ENCODE measurements around the gene PACRG.

PACRG gene

GRCh38 chr6:163181666-163182180 is 453.9 kb downstream of the PACRG start:
- Histone ChIP-seq H3K27me3 (ENCODE audit: insufficient read depth, insufficient read length) (no peaks in the 10 kb centered on the region), H3K4me3 (ENCODE audit: insufficient read length, low read depth) (no peak overlapping the region)

GRCh38 chr6:163182696-163183095 is 454.9 kb downstream of the PACRG start:
- TF ChIP-seq YY1 (IDR thresholded peaks at IDR 0.05; ENCODE audit: insufficient read depth, insufficient read length) (no peak), SUZ12 (IDR thresholded peaks at IDR 0.05; ENCODE audit: extremely low read depth, insufficient read depth, insufficient read length) (no peak), ZNF274 (IDR thresholded peaks at IDR 0.05; ENCODE audit: low read depth, low read length) (no peak)
- H3K4me3 ChIP-seq (ENCODE audit: insufficient read length, low read depth): no peak overlapping the region
- no peaks in the 10 kb centered on the region for H3K36me3 ChIP-seq (ENCODE audit: insufficient read depth, insufficient read length, low read length)
- DNase-seq (ENCODE audit: low read depth, low spot score): no peak
- H3K9me3 ChIP-seq (ENCODE audit: insufficient read depth, low read length): no peaks in the 10 kb centered on the region
- H3K27me3 ChIP-seq (ENCODE audit: insufficient read depth, insufficient read length): no peaks in the 10 kb centered on the region
- H3K9ac ChIP-seq (ENCODE audit: insufficient read length, low read depth): no peak overlapping the region
- H3K4me1 ChIP-seq (ENCODE audit: insufficient read depth, insufficient read length): no peaks in the 10 kb centered on the region

More at GRCh38 chr6:163181666-163182180, 453.9 kb downstream of the PACRG start:
- Histone ChIP-seq H3K36me3 (ENCODE audit: insufficient read depth, insufficient read length, low read length) (no peaks in the 10 kb centered on the region), H3K9ac (ENCODE audit: insufficient read length, low read depth) (no peak overlapping the region), H3K9me3 (ENCODE audit: insufficient read depth, low read length) (no peaks in the 10 kb centered on the region), H3K4me1 (ENCODE audit: insufficient read depth, insufficient read length) (no peaks in the 10 kb centered on the region)
- DNase-seq (ENCODE audit: low read depth, low spot score): no peak
- TF ChIP-seq ZNF274 (IDR thresholded peaks at IDR 0.05; ENCODE audit: low read depth, low read length) (no peak), YY1 (IDR thresholded peaks at IDR 0.05; ENCODE audit: insufficient read depth, insufficient read length) (no peak), SUZ12 (IDR thresholded peaks at IDR 0.05; ENCODE audit: extremely low read depth, insufficient read depth, insufficient read length) (no peak)

- DNase-seq (ENCODE audit: low read depth, low spot score): no peak
- Histone ChIP-seq H3K36me3 (ENCODE audit: insufficient read depth, insufficient read length, low read length) (no peaks in the 10 kb centered on the region), H3K9me3 (ENCODE audit: insufficient read depth, low read length) (no peaks in the 10 kb centered on the region), H3K4me3 (ENCODE audit: insufficient read length, low read depth) (no peak overlapping the region), H3K9ac (ENCODE audit: insufficient read length, low read depth) (no peak overlapping the region), H3K4me1 (ENCODE audit: insufficient read depth, insufficient read length) (no peaks in the 10 kb centered on the region), H3K27me3 (ENCODE audit: insufficient read depth, insufficient read length) (no peaks in the 10 kb centered on the region)
- no peak for TF ChIP-seq ZNF274 (IDR thresholded peaks at IDR 0.05; ENCODE audit: low read depth, low read length)
- TF ChIP-seq YY1 (IDR thresholded peaks at IDR 0.05; ENCODE audit: insufficient read depth, insufficient read length): no peak
- TF ChIP-seq SUZ12 (IDR thresholded peaks at IDR 0.05; ENCODE audit: extremely low read depth, insufficient read depth, insufficient read length): no peak
Observed at GRCh38 chr6:163183806-163184205, 456.0 kb downstream of the PACRG start.

GRCh38 chr6:163185744-163186143 is 458.0 kb downstream of the PACRG start:
- Histone ChIP-seq H3K4me1 (ENCODE audit: insufficient read depth, insufficient read length) (no peaks in the 10 kb centered on the region), H3K36me3 (ENCODE audit: insufficient read depth, insufficient read length, low read length) (no peaks in the 10 kb centered on the region), H3K9me3 (ENCODE audit: insufficient read depth, low read length) (no peaks in the 10 kb centered on the region), H3K4me3 (ENCODE audit: insufficient read length, low read depth) (no peak overlapping the region), H3K9ac (ENCODE audit: insufficient read length, low read depth) (no peak overlapping the region), H3K27me3 (ENCODE audit: insufficient read depth, insufficient read length) (no peaks in the 10 kb centered on the region)
- no peak for DNase-seq (ENCODE audit: low read depth, low spot score)
- no peak for TF ChIP-seq YY1 (IDR thresholded peaks at IDR 0.05; ENCODE audit: insufficient read depth, insufficient read length)
- no peak for TF ChIP-seq SUZ12 (IDR thresholded peaks at IDR 0.05; ENCODE audit: extremely low read depth, insufficient read depth, insufficient read length)
- no peak for TF ChIP-seq ZNF274 (IDR thresholded peaks at IDR 0.05; ENCODE audit: low read depth, low read length)

GRCh38 chr6:163186527-163186926 is 458.8 kb downstream of the PACRG start:
- no peak for DNase-seq (ENCODE audit: low read depth, low spot score)
- H3K9ac ChIP-seq (ENCODE audit: insufficient read length, low read depth): no peak overlapping the region
- no peaks in the 10 kb centered on the region for H3K4me1 ChIP-seq (ENCODE audit: insufficient read depth, insufficient read length)
- H3K27me3 ChIP-seq (ENCODE audit: insufficient read depth, insufficient read length): no peaks in the 10 kb centered on the region
- no peak overlapping the region for H3K4me3 ChIP-seq (ENCODE audit: insufficient read length, low read depth)
- no peaks in the 10 kb centered on the region for H3K36me3 ChIP-seq (ENCODE audit: insufficient read depth, insufficient read length, low read length)
- TF ChIP-seq SUZ12 (IDR thresholded peaks at IDR 0.05; ENCODE audit: extremely low read depth, insufficient read depth, insufficient read length) (no peak), ZNF274 (IDR thresholded peaks at IDR 0.05; ENCODE audit: low read depth, low read length) (no peak), YY1 (IDR thresholded peaks at IDR 0.05; ENCODE audit: insufficient read depth, insufficient read length) (no peak)
- H3K9me3 ChIP-seq (ENCODE audit: insufficient read depth, low read length): no peaks in the 10 kb centered on the region

GRCh38 chr6:163187201-163187600 is 459.4 kb downstream of the PACRG start:
- H3K36me3 ChIP-seq (ENCODE audit: insufficient read depth, insufficient read length, low read length): no peaks in the 10 kb centered on the region
- H3K9me3 ChIP-seq (ENCODE audit: insufficient read depth, low read length): no peaks in the 10 kb centered on the region

GRCh38 chr6:163187606-163188005 is 459.8 kb downstream of the PACRG start:
- H3K36me3 ChIP-seq (ENCODE audit: insufficient read depth, insufficient read length, low read length): no peaks in the 10 kb centered on the region
- no peak for DNase-seq (ENCODE audit: low read depth, low spot score)
- no peaks in the 10 kb centered on the region for H3K4me1 ChIP-seq (ENCODE audit: insufficient read depth, insufficient read length)
- TF ChIP-seq SUZ12 (IDR thresholded peaks at IDR 0.05; ENCODE audit: extremely low read depth, insufficient read depth, insufficient read length): no peak
- no peak for TF ChIP-seq ZNF274 (IDR thresholded peaks at IDR 0.05; ENCODE audit: low read depth, low read length)
- no peak for TF ChIP-seq YY1 (IDR thresholded peaks at IDR 0.05; ENCODE audit: insufficient read depth, insufficient read length)
- H3K9me3 ChIP-seq (ENCODE audit: insufficient read depth, low read length): no peaks in the 10 kb centered on the region
- H3K9ac ChIP-seq (ENCODE audit: insufficient read length, low read depth): no peak overlapping the region
- H3K4me3 ChIP-seq (ENCODE audit: insufficient read length, low read depth): no peak overlapping the region
- H3K27me3 ChIP-seq (ENCODE audit: insufficient read depth, insufficient read length): no peaks in the 10 kb centered on the region

More at GRCh38 chr6:163187201-163187600, 459.4 kb downstream of the PACRG start:
- TF ChIP-seq ZNF274 (IDR thresholded peaks at IDR 0.05; ENCODE audit: low read depth, low read length) (no peak), SUZ12 (IDR thresholded peaks at IDR 0.05; ENCODE audit: extremely low read depth, insufficient read depth, insufficient read length) (no peak)
- H3K9ac ChIP-seq (ENCODE audit: insufficient read length, low read depth): no peak overlapping the region
- DNase-seq (ENCODE audit: low read depth, low spot score): no peak
- no peaks in the 10 kb centered on the region for H3K4me1 ChIP-seq (ENCODE audit: insufficient read depth, insufficient read length)
- H3K4me3 ChIP-seq (ENCODE audit: insufficient read length, low read depth): no peak overlapping the region
- no peaks in the 10 kb centered on the region for H3K27me3 ChIP-seq (ENCODE audit: insufficient read depth, insufficient read length)

Measured in NT2/D1 (cell line).